HCT116 (cell line): ENCODE measurements around the gene ADARB1. TPM values are rescaled to one million over a fixed set of nuclear protein-coding genes. Genes with fewer than 3 reads are reported as not detected.

Experiments used
- ATAC-seq: fragments of 200-7000 bp; cut with Tn5 transposase; 2 replicates; pipeline ENCODE4 v1.9.1; 2020; ENCODE audit warnings: mild to moderate bottlenecking, moderate library complexity
- BruUV-seq: library from RNA; stranded (reverse); fragments of 400-500 nt; replicated peaks from 2 replicates; lab custom pipeline; 2021; lab: Mats Ljungman, UMichigan
- CTCF ChIA-PET: fragments of 300-600 bp; sonication (Branson Sonifier 250); formaldehyde crosslinking; loops from one replicate; lab custom pipeline; 2021; ENCODE audit warnings: antibody characterized with exemption; lab: Charles Lee
- POLR2A ChIA-PET: fragments of 300-600, 350-600 bp; sonication (Branson Sonifier 250); formaldehyde crosslinking; loops from one replicate; lab custom pipeline; 2021; ENCODE audit warnings: antibody characterized with exemption; lab: Charles Lee
- RAD21 ChIA-PET, 2 experiments: fragments of 300-600 bp; sonication (Branson Sonifier 250); formaldehyde crosslinking; loops; one replicate each; lab custom pipeline; 2023; ENCODE audit warnings: low total read pairs in 2 of 2; ENCODE audit not compliant: uncharacterized antibody in 2 of 2, unreplicated experiment in 2 of 2, low non-redundant PET in 1 of 2; lab: Charles Lee
- DNase-seq: peaks from one replicate; pipeline ENCODE4 v3.0.0-alpha.2; 2010; ENCODE audit warnings: low read depth, low spot score
- H2AFZ ChIP-seq: fragments of 200-600 bp; shearing (Covaris generic), sonication (generic); 2 replicates; pipeline ENCODE4 v1.6.1; 2017; ENCODE audit warnings: low read depth, mixed run types, mixed read lengths, antibody characterized with exemption, low read length; ENCODE audit not compliant: poor library complexity, severe bottlenecking
- H3K27ac ChIP-seq: 2 replicates; pipeline ENCODE4 v1.5.1; 2012; ENCODE audit warnings: low read depth, low read length
- H3K27me3 ChIP-seq: fragments of 200-600 bp; sonication (generic); 2 replicates; pipeline ENCODE4 v1.6.1; 2016; ENCODE audit warnings: mixed run types, low read length, mixed read lengths; ENCODE audit not compliant: insufficient read depth
- H3K36me3 ChIP-seq, 2 experiments: fragments of 200-500 bp in 1 of 2; fragments of 200-600 bp in 1 of 2; sonication (Bioruptor generic) in 1 of 2; sonication (generic) in 1 of 2; 2 replicates each; pipeline versions ENCODE4 v1.5.1 to v1.6.1; 2014 to 2016; ENCODE audit warnings: low read length in 2 of 2, inconsistent platforms in 1 of 2, mixed read lengths in 1 of 2, mixed run types in 1 of 2; ENCODE audit not compliant: insufficient read depth in 2 of 2, control insufficient read depth in 1 of 2
- H3K4me1 ChIP-seq, 2 experiments: fragments of 200-600 bp in 1 of 2; sonication (generic) in 1 of 2; 2 replicates each; pipeline versions ENCODE4 v1.5.1 to v1.6.1; 2012 to 2017; ENCODE audit warnings: low read length in 2 of 2, inconsistent platforms in 1 of 2, mild to moderate bottlenecking in 1 of 2, mixed read lengths in 1 of 2, mixed run types in 1 of 2, moderate library complexity in 1 of 2; ENCODE audit not compliant: insufficient read depth in 2 of 2, control insufficient read depth in 1 of 2
- H3K4me2 ChIP-seq: fragments of 200-600 bp; sonication (generic); 2 replicates; pipeline ENCODE4 v1.6.1; 2017; ENCODE audit warnings: mixed run types, low read length, mixed read lengths
- H3K4me3 ChIP-seq, 2 experiments: fragments of 200-600 bp in 1 of 2; sonication (generic) in 1 of 2; replicated peaks in 1 of 2; 2 replicates each; pipeline ENCODE4 v1.5.1; 2011 to 2016; ENCODE audit warnings: low read length in 2 of 2, control low read depth in 1 of 2, low read depth in 1 of 2, mild to moderate bottlenecking in 1 of 2, mixed read lengths in 1 of 2, mixed run types in 1 of 2
- H3K79me2 ChIP-seq: fragments of 200-600 bp; sonication (generic); 2 replicates; pipeline ENCODE4 v1.6.1; 2017; ENCODE audit warnings: mild to moderate bottlenecking, mixed run types, low read length, moderate library complexity, mixed read lengths; ENCODE audit not compliant: insufficient read depth
- H3K9ac ChIP-seq: fragments of 200-600 bp; sonication (generic); 2 replicates; pipeline ENCODE4 v1.6.1; 2016; ENCODE audit warnings: low read length, mixed read lengths
- H3K9me2 ChIP-seq: fragments of 200-600 bp; sonication (generic), shearing (Covaris generic); 2 replicates; pipeline ENCODE4 v1.6.1; 2017; ENCODE audit warnings: mixed run types, mild to moderate bottlenecking, moderate library complexity; ENCODE audit not compliant: insufficient read depth
- H3K9me3 ChIP-seq, 2 experiments: fragments of 200-500 bp in 1 of 2; fragments of 200-600 bp in 1 of 2; sonication (Bioruptor generic) in 1 of 2; sonication (generic) in 1 of 2; 2 replicates each; pipeline ENCODE4 v1.6.1; 2014 to 2017; ENCODE audit warnings: low read length in 2 of 2, mixed read lengths in 2 of 2, inconsistent platforms in 1 of 2, low read depth in 1 of 2, mild to moderate bottlenecking in 1 of 2, mixed run types in 1 of 2, moderate library complexity in 1 of 2; ENCODE audit not compliant: control insufficient read depth in 1 of 2, insufficient read depth in 1 of 2
- H4K20me1 ChIP-seq: fragments of 200-600 bp; sonication (generic), shearing (Covaris generic); 2 replicates; pipeline ENCODE4 v1.6.1; 2017; ENCODE audit warnings: mixed run types, mild to moderate bottlenecking, moderate library complexity; ENCODE audit not compliant: insufficient read depth
- ATF3 ChIP-seq: IDR thresholded peaks from 2 replicates; pipeline ENCODE4 v1.6.1; 2012
- CEBPB ChIP-seq: IDR thresholded peaks from 2 replicates; pipeline ENCODE4 v1.6.1; 2012; ENCODE audit warnings: low read depth
- CTCF ChIP-seq, 3 experiments: fragments of 200-600 bp in 1 of 3; sonication (generic) in 1 of 3; IDR thresholded peaks in 2 of 3; conservative IDR thresholded peaks in 1 of 3; 2 replicates each; pipeline ENCODE4 v1.5.1; 2012 to 2017; ENCODE audit warnings: low read depth in 2 of 3, low read length in 2 of 3, antibody characterized with exemption in 1 of 3, borderline replicate concordance in 1 of 3, control low read depth in 1 of 3, mild to moderate bottlenecking in 1 of 3, mixed read lengths in 1 of 3, mixed run types in 1 of 3, moderate library complexity in 1 of 3; ENCODE audit not compliant: insufficient read depth in 1 of 3
- EGR1 ChIP-seq: IDR thresholded peaks from 2 replicates; pipeline ENCODE4 v1.6.1; 2012; ENCODE audit warnings: low read depth
- EZH2 ChIP-seq: fragments of 200-600 bp; sonication (generic); IDR thresholded peaks from 2 replicates; pipeline ENCODE4 v1.6.1; 2017; ENCODE audit warnings: antibody characterized with exemption, mixed run types
- EZH2phosphoT487 ChIP-seq: fragments of 200-600 bp; IDR thresholded peaks from 2 replicates; pipeline ENCODE4 v1.6.1; 2018; ENCODE audit warnings: antibody characterized with exemption, borderline replicate concordance
- JUND ChIP-seq: IDR thresholded peaks from 2 replicates; pipeline ENCODE4 v1.6.1; 2012
- MAX ChIP-seq: IDR thresholded peaks from 2 replicates; pipeline ENCODE4 v1.6.1; 2012
- POLR2AphosphoS5 ChIP-seq: IDR thresholded peaks from 2 replicates; pipeline ENCODE4 v1.6.1; 2011; ENCODE audit warnings: mild to moderate bottlenecking, low read depth, low read length, moderate library complexity
- RAD21 ChIP-seq: IDR thresholded peaks from 2 replicates; pipeline ENCODE4 v1.6.1; 2012; ENCODE audit warnings: low read depth, mild to moderate bottlenecking
- SIN3A ChIP-seq: IDR thresholded peaks from 2 replicates; pipeline ENCODE4 v1.6.1; 2012; ENCODE audit warnings: low read depth
- SP1 ChIP-seq: IDR thresholded peaks from 2 replicates; pipeline ENCODE4 v1.6.1; 2012; ENCODE audit warnings: low read depth
- SRF ChIP-seq: IDR thresholded peaks from 2 replicates; pipeline ENCODE4 v1.6.1; 2012; ENCODE audit warnings: low read depth
- TCF7L2 ChIP-seq: IDR thresholded peaks from 2 replicates; pipeline ENCODE4 v1.7.0; 2011; ENCODE audit warnings: borderline replicate concordance, inconsistent platforms; ENCODE audit not compliant: insufficient read depth, insufficient read length; ENCODE audit errors: extremely low read depth
- ZBTB33 ChIP-seq: IDR thresholded peaks from 2 replicates; pipeline ENCODE4 v1.6.1; 2011; ENCODE audit warnings: mild to moderate bottlenecking, low read length, moderate library complexity; ENCODE audit not compliant: insufficient replicate concordance; ENCODE audit errors: extremely low read depth
- ZFX ChIP-seq: fragments of 450-650 bp; IDR thresholded peaks from 2 replicates; pipeline ENCODE4 v1.6.1; 2017
- ZNF274 ChIP-seq: fragments of 200-500 bp; sonication (Bioruptor generic); IDR thresholded peaks from 2 replicates; pipeline ENCODE4 v1.6.1; 2014; ENCODE audit warnings: mild to moderate bottlenecking, low read depth, low read length, inconsistent platforms
- intact Hi-C: fragments of 100-400 bp; cut with micrococcal nuclease; formaldehyde crosslinking; loops from 2 replicates; pipeline ENCODE4 v1.10.0; 2022
- total RNA-seq: library from RNA; stranded (reverse); gene quantifications from one replicate; pipeline ENCODE4 v1.2.1, GENCODE V29; 2021; ENCODE audit not compliant: unreplicated experiment

The ADARB1 gene
- total RNA-seq, 1 experiment from 2014 or later: 13.5 TPM

GRCh38 chr21:45041984-45042663 is 32.3 kb upstream of the ADARB1 start:
- H3K27ac ChIP-seq: no peak overlapping the region
- H3K9me2 ChIP-seq: no peaks in the 10 kb centered on the region
- no peaks in the 10 kb centered on the region for H3K36me3 ChIP-seq
- H3K79me2 ChIP-seq: no peaks in the 10 kb centered on the region
- no peak overlapping the region for H2AFZ ChIP-seq
- ATAC-seq (no peak), DNase-seq (no peak)
- H3K27me3 ChIP-seq: no peaks in the 10 kb centered on the region
- H3K9me3 ChIP-seq: peaks cover 11 to 14% of the 10 kb centered on the region in 2 experiments; a peak in 2 of 4 replicates
- no peak overlapping the region for H3K4me3 ChIP-seq
- no peak overlapping the region for H3K9ac ChIP-seq
- H3K4me2 ChIP-seq: no peak overlapping the region
- H3K4me1 ChIP-seq: no peaks in the 10 kb centered on the region
- POLR2A ChIA-PET: no interaction called here
- RAD21 ChIA-PET: no interaction called here
- CTCF ChIA-PET: no interaction called here
- no TSS peak for BruUV-seq
- no peaks in the 10 kb centered on the region for H4K20me1 ChIP-seq
- intact Hi-C loops: no loop called here
- TF ChIP-seq SRF (no peak), RAD21 (no peak), ATF3 (no peak), ZNF274 (no peak), ZFX (no peak), JUND (no peak), SP1 (no peak), MAX (no peak), TCF7L2 (no peak), EZH2phosphoT487 (no peak), CEBPB (no peak), POLR2AphosphoS5 (no peak), SIN3A (no peak), EGR1 (no peak), ZBTB33 (no peak), EZH2 (no peak), CTCF (IDR thresholded peaks at IDR 0.05 in 2 of 3, conservative IDR thresholded peaks at IDR 0.05 in 1 of 3; ENCODE audit: borderline replicate concordance in 1 of 3, insufficient read depth in 1 of 3, low read depth in 2 of 3, low read length in 2 of 3) (no peak)
- TF ChIP-seq, all 23 proteins: peak for 0
